Fibroblast of lung (primary cell): ENCODE results near the gene SLC6A17. TPM values are rescaled to one million over a fixed set of nuclear protein-coding genes. Genes with fewer than 3 reads are reported as not detected.

Experiments used
- DNase-seq, 2 donors: peaks; one replicate each; pipeline versions ENCODE4 v3.0.0 to v3.0.0-alpha.2; 2010; ENCODE audit warnings: low read depth in 2 of 2
- H2AFZ ChIP-seq: 2 replicates; pipeline ENCODE4 v1.5.1; 2012; ENCODE audit warnings: low read length, control low read depth, inconsistent platforms
- H3K27ac ChIP-seq: 2 replicates; pipeline ENCODE4 v1.5.1; 2011; ENCODE audit warnings: low read length, control low read depth; ENCODE audit not compliant: insufficient read depth
- H3K27me3 ChIP-seq: 2 replicates; pipeline ENCODE4 v1.5.1; 2011; ENCODE audit warnings: mild to moderate bottlenecking, low read length; ENCODE audit not compliant: control insufficient read depth, insufficient read depth
- H3K36me3 ChIP-seq: 2 replicates; pipeline ENCODE4 v1.5.1; 2011; ENCODE audit warnings: low read length; ENCODE audit not compliant: control insufficient read depth, insufficient read depth
- H3K4me1 ChIP-seq: 2 replicates; pipeline ENCODE4 v1.5.1; 2011; ENCODE audit warnings: low read length; ENCODE audit not compliant: control insufficient read depth, insufficient read depth; ENCODE audit errors: extremely low read depth
- H3K4me2 ChIP-seq: 2 replicates; pipeline ENCODE4 v1.5.1; 2011; ENCODE audit warnings: low read length, control low read depth; ENCODE audit not compliant: insufficient read depth; ENCODE audit errors: extremely low read depth
- H3K4me3 ChIP-seq, 4 experiments: fragments of 200-600 bp in 1 of 4; sonication (generic) in 1 of 4; replicated peaks in 1 of 4; 2 replicates each; pipeline ENCODE4 v1.5.1; 2011 to 2016; ENCODE audit warnings: low read length in 4 of 4, low read depth in 3 of 4, mild to moderate bottlenecking in 3 of 4, control low read depth in 2 of 4, inconsistent platforms in 1 of 4, mixed read lengths in 1 of 4; ENCODE audit not compliant: insufficient read depth in 1 of 4; ENCODE audit errors: control extremely low read depth in 1 of 4
- H3K79me2 ChIP-seq: 2 replicates; pipeline ENCODE4 v1.5.1; 2012; ENCODE audit warnings: mild to moderate bottlenecking, low read length, inconsistent platforms; ENCODE audit not compliant: control insufficient read depth, insufficient read depth
- H3K9ac ChIP-seq: 2 replicates; pipeline ENCODE4 v1.5.1; 2011; ENCODE audit warnings: mild to moderate bottlenecking, low read length, control low read depth; ENCODE audit not compliant: insufficient read depth
- H3K9me3 ChIP-seq: 2 replicates; pipeline ENCODE4 v1.5.1; 2012; ENCODE audit warnings: low read depth, low read length; ENCODE audit not compliant: control insufficient read depth, insufficient read depth
- H4K20me1 ChIP-seq: 2 replicates; pipeline ENCODE4 v1.5.1; 2011; ENCODE audit warnings: low read length; ENCODE audit not compliant: control insufficient read depth, insufficient read depth; ENCODE audit errors: extremely low read depth
- EZH2 ChIP-seq: IDR thresholded peaks from 2 replicates; pipeline ENCODE4 v1.5.1; 2012; ENCODE audit warnings: low read length, control low read depth, mild to moderate bottlenecking; ENCODE audit errors: missing control alignments
- polyA plus RNA-seq, 2 donors: library from polyadenylated mRNA; depleted of rRNA in 1 of 2; stranded (reverse) in 1 of 2; unstranded in 1 of 2; fragments of >200 nt; gene quantifications; 2 replicates each; pipeline ENCODE4 v1.2.1, GENCODE V29; 2011 to 2012; ENCODE audit warnings: missing spikeins in 1 of 2
- total RNA-seq: library from RNA; depleted of rRNA; stranded (reverse); fragments of >200 nt; gene quantifications from 2 replicates; pipeline ENCODE4 v1.2.1, GENCODE V29; 2014
- TF ChIP-seq, protein P1 (sequence below), 2 donors: IDR thresholded peaks in 1 of 2; conservative IDR thresholded peaks in 1 of 2; 1 replicate in 1 of 2; 2 replicates in 1 of 2; pipeline ENCODE4 v1.5.1; 2011 to 2012; ENCODE audit warnings: low read length in 2 of 2, control low read depth in 1 of 2, inconsistent platforms in 1 of 2, low read depth in 1 of 2, mild to moderate bottlenecking in 1 of 2

SLC6A17 gene
- total and polyA plus RNA-seq, 2 donors (not counting 1 experiment from before 2014, with no cell fraction given) = under 0.01 to 0.14 TPM

DNA sequence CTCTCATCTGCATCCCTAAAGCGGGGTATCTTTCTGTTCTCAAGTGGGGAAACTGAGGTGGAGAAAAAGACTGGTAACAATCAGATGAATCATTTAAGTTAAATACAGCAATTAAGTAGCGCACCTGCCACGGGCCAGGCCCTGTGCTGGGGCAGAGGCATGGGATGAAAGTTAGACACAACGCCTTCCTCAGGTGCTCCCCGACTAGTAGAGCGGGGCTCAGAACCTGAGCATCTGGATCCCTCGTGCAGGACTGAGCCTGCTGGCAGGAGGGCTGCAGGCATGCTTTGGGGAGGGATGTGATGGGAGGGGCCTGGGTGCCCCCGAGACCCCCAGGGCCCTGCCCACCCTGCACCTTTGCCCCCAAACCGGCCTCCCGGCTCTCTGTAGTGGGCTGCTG, 44.9 kb downstream of the SLC6A17 start:
- peaks cover 6% of the 10 kb centered on the region for H3K27me3 ChIP-seq
- no peak for TF ChIP-seq EZH2
- TF ChIP-seq, protein P1, sequence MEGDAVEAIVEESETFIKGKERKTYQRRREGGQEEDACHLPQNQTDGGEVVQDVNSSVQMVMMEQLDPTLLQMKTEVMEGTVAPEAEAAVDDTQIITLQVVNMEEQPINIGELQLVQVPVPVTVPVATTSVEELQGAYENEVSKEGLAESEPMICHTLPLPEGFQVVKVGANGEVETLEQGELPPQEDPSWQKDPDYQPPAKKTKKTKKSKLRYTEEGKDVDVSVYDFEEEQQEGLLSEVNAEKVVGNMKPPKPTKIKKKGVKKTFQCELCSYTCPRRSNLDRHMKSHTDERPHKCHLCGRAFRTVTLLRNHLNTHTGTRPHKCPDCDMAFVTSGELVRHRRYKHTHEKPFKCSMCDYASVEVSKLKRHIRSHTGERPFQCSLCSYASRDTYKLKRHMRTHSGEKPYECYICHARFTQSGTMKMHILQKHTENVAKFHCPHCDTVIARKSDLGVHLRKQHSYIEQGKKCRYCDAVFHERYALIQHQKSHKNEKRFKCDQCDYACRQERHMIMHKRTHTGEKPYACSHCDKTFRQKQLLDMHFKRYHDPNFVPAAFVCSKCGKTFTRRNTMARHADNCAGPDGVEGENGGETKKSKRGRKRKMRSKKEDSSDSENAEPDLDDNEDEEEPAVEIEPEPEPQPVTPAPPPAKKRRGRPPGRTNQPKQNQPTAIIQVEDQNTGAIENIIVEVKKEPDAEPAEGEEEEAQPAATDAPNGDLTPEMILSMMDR (conservative IDR thresholded peaks at IDR 0.05 in 1 of 2, IDR thresholded peaks at IDR 0.05 in 1 of 2; ENCODE audit: low read depth in 1 of 2, low read length in 2 of 2) = no peak
- H3K79me2 ChIP-seq = no peaks in the 10 kb centered on the region
- no peak overlapping the region for H3K4me3 ChIP-seq
- no peak overlapping the region for H3K4me2 ChIP-seq
- no peak overlapping the region for H2AFZ ChIP-seq
- no peaks in the 10 kb centered on the region for H3K4me1 ChIP-seq
- H3K9ac ChIP-seq = no peak overlapping the region
- no peaks in the 10 kb centered on the region for H3K36me3 ChIP-seq
- no peak overlapping the region for H3K27ac ChIP-seq
- no peak for DNase-seq
- no peaks in the 10 kb centered on the region for H3K9me3 ChIP-seq
- H4K20me1 ChIP-seq = no peaks in the 10 kb centered on the region

DNA sequence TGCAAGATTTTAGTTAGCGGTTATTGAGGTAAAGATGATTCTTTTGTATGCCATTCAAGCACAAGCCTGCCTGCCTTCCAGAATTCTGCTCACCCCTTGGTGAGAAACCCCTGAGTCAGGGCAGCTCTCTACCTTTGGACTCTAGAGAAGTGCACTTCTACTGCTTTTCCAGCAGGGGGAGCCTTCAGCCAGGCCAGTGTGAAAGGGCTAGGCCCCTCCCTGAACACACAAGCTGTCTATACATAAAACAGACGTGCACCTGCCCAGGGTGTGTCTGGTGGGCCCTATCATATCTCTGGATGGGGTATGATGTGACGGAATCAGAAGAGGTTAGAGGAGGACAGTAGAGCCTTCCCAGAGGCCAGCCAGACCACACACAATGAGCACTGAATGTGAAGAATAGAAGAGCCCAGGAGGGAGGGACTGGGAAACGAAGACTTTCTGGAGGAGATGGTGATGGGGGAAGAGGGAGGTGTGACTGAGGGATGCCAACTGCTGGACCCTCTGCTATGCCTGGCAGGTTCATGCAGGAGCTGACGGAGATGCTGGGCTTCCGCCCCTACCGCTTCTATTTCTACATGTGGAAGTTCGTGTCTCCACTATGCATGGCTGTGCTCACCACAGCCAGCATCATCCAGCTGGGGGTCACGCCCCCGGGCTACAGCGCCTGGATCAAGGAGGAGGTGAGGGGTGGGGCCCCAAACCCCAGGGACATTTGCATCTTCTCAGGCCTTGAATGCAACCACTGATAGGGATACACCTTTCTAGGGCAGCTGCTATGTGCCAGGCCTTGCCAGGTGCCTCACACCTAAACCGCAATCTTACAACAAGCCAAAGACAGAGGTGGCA, 46.8 kb downstream of the SLC6A17 start:
- Histone ChIP-seq H4K20me1 (no peaks in the 10 kb centered on the region), H3K4me1 (no peaks in the 10 kb centered on the region), H3K27me3 (peaks cover 4% of the 10 kb centered on the region), H2AFZ (no peak overlapping the region), H3K9me3 (no peaks in the 10 kb centered on the region), H3K4me2 (no peak overlapping the region), H3K4me3 (no peak overlapping the region), H3K9ac (no peak overlapping the region), H3K36me3 (no peaks in the 10 kb centered on the region), H3K27ac (no peak overlapping the region), H3K79me2 (no peaks in the 10 kb centered on the region)
- peak in 1 of 2 donors; percentile 51 for DNase-seq
- no peak for TF ChIP-seq EZH2
- TF ChIP-seq, protein P1 (conservative IDR thresholded peaks at IDR 0.05 in 1 of 2, IDR thresholded peaks at IDR 0.05 in 1 of 2; ENCODE audit: low read depth in 1 of 2, low read length in 2 of 2) = peak; percentile 94 to 98

DNA sequence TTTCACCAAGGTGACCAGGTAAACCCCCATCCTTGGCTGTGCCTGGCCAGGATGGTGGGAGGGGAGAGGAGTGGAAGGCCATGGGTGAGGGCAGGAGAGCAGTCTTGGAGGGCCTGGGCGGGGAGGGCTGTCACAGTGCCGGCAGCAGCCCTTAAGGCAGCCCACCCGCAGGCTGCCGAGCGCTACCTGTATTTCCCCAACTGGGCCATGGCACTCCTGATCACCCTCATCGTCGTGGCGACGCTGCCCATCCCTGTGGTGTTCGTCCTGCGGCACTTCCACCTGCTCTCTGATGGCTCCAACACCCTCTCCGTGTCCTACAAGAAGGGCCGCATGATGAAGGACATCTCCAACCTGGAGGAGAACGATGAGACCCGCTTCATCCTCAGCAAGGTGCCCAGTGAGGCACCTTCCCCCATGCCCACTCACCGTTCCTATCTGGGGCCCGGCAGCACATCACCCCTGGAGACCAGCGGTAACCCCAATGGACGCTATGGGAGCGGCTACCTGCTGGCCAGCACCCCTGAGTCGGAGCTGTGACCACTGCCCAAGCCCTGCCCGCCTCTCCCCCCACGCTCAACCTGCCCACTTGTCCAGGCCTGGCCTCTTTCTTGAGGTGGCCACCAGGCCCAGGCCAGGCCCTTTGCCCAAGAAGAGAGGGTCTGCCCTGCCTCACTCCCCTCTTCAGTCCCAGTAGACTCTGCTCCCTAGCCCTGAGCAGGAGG, 47.8 kb downstream of the SLC6A17 start:
- Histone ChIP-seq H4K20me1 (no peaks in the 10 kb centered on the region), H3K36me3 (no peaks in the 10 kb centered on the region)

More for the DNA sequence above, 47.8 kb downstream of the SLC6A17 start:
- no peak overlapping the region for H3K27ac ChIP-seq
- H3K9ac ChIP-seq = no peak overlapping the region
- H3K79me2 ChIP-seq = no peaks in the 10 kb centered on the region
- DNase-seq = no peak
- no peak overlapping the region for H3K4me2 ChIP-seq
- TF ChIP-seq, protein P1 (conservative IDR thresholded peaks at IDR 0.05 in 1 of 2, IDR thresholded peaks at IDR 0.05 in 1 of 2; ENCODE audit: low read depth in 1 of 2, low read length in 2 of 2) = no peak
- TF ChIP-seq EZH2 = no peak
- H3K9me3 ChIP-seq = no peaks in the 10 kb centered on the region
- H2AFZ ChIP-seq = no peak overlapping the region
- H3K4me1 ChIP-seq = no peaks in the 10 kb centered on the region
- peaks cover 4% of the 10 kb centered on the region for H3K27me3 ChIP-seq
- H3K4me3 ChIP-seq = no peak overlapping the region
